Adipose tissue (tissue), 3 donors: ENCODE results near the gene RNFT2. TPM values are rescaled to one million over a fixed set of nuclear protein-coding genes. Genes with fewer than 3 reads are reported as not detected.
"Not testable (repeated sequence)": the region's sequence is repeated elsewhere in the genome, so short reads cannot be mapped to it uniquely, and the experiment has no call there.

ENCODE experiments used
- H3K27ac ChIP-seq: one replicate; pipeline ENCODE4 v1.5.1; 2013; ENCODE audit warnings: low read depth, low read length
- WGBS, 3 donors: extraction: QIAGEN DNeasy Blood & Tissue Kit; methylation state at CpG; one replicate each; pipeline ENCODE4 v1.1.7; 2013; 5-methylcytosine and 5-hydroxymethylcytosine counted together
- polyA plus RNA-seq, 3 donors: library from polyadenylated mRNA; stranded (reverse); fragments of 200-250 nt; gene quantifications; one replicate each; pipeline ENCODE4 v1.2.3, GENCODE V29; 2013
- donor health status: healthy with polysubstance abuse.
- donor health status: Bipolar disorder and iron deficiency.
- donor health status: healthy.

The RNFT2 gene
- polyA plus RNA-seq, 3 donors: 0.30 to 0.56 (median 0.47) TPM

DNA sequence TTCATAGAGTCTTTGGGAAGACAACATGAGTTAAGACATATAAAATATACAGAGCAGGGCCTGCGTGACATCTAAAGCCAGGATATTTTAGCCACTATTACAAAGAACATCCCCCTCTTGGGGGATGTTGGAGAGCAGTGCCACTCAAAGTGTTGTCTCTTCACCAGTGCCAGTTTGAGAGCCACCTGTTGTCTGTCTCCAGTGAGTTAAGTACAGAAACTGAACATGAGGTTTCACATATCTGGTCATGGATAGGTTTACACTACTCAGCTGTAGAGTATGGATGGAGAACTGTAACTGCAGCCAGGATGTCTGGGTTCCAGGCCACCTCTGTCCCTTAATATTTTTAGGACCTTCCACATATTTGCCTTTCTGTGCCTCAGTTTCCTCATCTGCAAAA, 39.1 kb downstream of the RNFT2 start:
- H3K27ac ChIP-seq: no peak overlapping the region
- WGBS, 3 donors: 100% methylated on average over 1 of the region's 1 CpG

DNA sequence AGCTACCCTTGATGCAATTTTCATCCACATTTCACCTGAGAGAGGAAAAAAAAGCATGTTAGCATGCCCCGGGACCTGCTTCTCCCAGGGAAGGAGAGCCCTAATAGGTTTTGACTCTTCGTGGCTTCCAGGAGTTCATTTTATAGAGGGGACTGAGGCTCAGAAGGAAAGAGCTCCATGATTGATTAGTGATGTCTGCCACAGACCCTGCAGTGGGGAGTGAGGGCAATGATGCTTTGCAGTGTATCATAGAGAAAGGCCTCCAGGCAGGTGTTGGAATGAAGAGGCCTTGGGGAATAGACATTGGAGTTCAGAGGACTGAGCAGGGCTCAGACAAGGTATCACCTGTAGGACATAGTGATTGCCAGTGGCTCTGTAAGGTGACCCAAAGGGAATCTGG, 41.5 kb downstream of the RNFT2 start:
- WGBS, 3 donors: 89 to 93% (median 91%) methylated on average over 2 of the region's 2 CpGs
- no peak overlapping the region for H3K27ac ChIP-seq

DNA sequence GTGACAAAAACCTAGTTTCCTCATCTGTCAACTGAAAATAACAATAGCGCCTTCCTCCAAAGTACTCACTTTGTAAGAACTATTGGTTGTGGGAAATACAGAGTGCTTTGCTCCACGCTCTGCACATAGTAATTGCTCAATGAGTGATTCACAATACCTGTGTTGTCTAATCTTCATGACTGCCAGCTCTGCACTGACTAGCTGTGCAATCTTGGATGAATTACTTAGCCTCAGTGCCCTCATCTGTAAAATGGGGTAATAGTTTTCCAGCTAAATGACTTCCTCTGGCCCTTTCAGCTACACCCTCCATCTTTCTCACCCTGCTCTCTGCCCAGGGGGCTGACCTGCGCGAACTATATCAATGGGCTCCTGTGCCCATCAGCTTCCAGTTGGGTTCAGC, 42.8 kb downstream of the RNFT2 start:
- no peak overlapping the region for H3K27ac ChIP-seq
- 72 to 82% (median 75%) methylated on average over 4 of the region's 4 CpGs for WGBS, 3 donors

DNA sequence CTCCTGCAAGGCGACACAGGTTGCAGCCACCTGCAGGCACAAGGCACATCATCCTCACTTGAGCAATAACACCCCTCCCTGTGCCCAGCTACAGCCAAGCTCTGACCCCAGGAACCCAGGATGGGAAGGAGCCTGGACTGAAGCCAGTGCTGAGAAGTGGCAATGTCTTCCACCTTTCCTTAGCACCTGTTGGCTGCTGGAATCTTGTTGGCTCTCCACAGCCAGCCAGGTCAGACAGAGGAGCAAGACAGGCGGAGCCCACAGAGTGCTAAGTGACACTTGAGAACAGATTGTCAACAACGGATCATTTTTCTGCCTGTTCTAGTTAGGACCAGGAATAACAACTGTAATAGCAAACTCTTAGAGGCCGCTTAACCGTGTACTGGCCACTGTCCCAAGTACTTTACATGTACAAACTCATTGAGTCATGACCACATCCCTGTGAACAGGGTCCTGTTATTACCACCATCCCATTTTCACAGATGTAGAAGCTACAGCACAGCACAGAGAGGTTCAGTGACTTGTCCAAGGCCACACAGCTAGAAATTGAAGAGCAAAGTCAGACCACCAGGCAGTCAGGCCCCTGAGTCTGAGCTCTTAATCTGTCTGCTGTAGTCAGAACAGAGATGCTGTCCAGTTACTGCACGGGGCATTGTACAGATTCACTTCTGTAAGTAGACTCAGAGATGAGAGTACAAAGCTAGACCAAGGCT, 45.6 kb downstream of the RNFT2 start:
- 85 to 92% (median 90%) methylated on average over 6 of the region's 6 CpGs for WGBS, 3 donors
- no peak overlapping the region for H3K27ac ChIP-seq

GRCh38 chr12:116784238-116784612, 46.1 kb downstream of the RNFT2 start:
- H3K27ac ChIP-seq: no peak overlapping the region
- WGBS, 3 donors: 93 to 94% (median 93%) methylated on average over 7 of the region's 7 CpGs

GRCh38 chr12:116789562-116789961, 51.4 kb downstream of the RNFT2 start:
- H3K27ac ChIP-seq: not testable (repeated sequence)

DNA sequence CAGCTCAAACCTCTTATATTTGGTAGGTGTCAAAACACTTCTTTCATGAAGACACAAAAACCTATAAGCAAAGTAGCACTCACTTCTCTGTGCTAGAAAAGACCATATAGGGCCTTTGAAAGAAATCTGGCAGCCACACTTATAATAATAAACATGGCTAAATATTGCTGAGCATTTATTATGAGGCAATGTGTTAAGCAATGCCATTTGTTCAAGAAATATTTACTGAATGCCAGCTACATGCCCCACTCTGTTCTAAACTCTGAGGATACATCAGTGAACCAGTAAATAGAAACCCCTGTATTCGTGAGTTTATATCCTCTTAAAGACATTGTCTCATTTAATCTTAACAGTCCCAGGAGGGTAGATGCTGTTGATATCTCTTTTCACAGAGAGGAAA, 52.0 kb downstream of the RNFT2 start:
- WGBS, 3 donors: 60 to 71% (median 61%) methylated on average over 1 of the region's 1 CpG
- H3K27ac ChIP-seq: no peak overlapping the region

DNA sequence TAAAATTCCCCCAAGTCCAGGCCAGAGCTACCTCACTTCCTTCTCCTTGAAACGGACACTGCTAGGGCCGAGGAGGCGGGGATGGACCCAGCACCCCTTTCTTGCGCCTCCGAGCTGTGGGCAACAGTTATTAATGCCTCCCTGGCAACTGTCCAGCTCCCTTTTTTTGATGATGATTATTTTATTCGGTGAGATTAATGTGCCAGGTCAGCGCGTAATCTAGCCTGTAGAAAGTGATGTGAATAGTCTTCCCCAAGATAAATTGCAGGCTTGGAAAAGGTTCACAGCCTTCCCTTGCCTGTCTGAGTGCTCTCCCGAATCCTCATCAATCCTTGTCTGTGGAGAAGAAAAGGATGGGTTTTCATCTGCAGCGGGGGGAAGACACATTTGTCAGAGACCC, 54.3 kb downstream of the RNFT2 start:
- 62 to 78% (median 77%) methylated on average over 10 of the region's 10 CpGs for WGBS, 3 donors
- H3K27ac ChIP-seq: no peak overlapping the region

- H3K27ac ChIP-seq: no peak overlapping the region
- 88 to 93% (median 89%) methylated on average over 4 of the region's 4 CpGs for WGBS, 3 donors
Observed at GRCh38 chr12:116794725-116795124, 56.6 kb downstream of the RNFT2 start.

DNA sequence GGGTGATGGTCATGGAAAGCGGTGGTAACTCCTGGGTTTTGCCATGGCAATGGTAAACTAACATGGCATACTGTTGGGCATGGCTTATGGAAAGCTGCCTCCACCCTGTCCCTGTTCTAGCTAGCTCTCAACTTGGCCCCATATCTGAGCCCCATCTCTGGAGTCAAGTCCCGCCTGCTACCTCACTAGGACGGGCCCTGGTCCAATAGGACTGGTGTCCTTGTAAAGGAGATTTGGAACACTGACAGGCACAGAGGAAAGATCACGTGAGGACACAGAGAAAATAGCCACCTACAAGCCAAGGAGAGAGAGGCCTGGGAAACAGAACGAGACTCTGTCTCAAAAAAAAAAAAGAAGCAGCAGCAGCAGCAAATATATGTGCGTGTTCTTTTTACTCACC, 59.8 kb downstream of the RNFT2 start:
- no peak overlapping the region for H3K27ac ChIP-seq
- 56 to 94% (median 91%) methylated on average over 6 of the region's 6 CpGs for WGBS, 3 donors

DNA sequence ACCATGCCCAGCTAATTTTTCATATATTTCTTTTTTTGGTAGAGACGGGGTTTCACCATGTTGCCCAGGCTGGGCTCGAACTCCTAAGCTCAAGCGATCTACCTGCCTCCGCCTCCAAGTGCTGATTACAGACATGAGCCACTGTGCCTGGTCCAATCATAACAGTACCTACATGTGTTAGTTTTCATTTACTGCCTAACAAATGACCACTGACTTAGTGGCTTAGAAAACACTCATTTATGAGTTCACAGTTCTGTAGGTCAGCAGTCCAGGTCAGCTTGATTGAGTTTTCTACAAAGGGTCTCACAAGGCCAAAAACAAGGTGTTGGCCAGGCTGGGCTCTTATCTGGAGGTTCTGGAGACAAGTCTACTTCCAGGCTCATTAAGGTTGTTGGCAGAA, 60.6 kb downstream of the RNFT2 start:
- 96 to 98% (median 96%) methylated on average over 4 of the region's 4 CpGs for WGBS, 3 donors

DNA sequence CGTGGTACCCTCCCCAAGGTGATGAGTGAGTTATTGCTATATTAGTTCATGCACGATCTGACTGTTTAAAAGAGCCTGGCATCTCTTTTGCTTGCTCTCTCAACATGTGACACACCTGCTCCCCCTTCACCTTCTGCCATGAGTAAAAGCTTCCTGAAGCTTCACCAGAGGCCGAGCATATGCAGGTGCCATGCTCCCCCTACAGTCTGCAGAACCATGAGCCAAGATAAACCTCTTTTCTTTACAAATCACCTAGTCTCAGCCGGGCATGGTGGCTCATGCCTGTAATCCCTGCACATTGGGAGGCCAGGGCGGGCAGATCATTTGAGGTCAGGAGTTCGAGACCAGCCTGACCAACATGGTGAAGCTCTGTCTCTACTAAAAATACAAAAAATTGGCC, 61.8 kb downstream of the RNFT2 start:
- no peak overlapping the region for H3K27ac ChIP-seq
- WGBS, 3 donors: 75 to 78% (median 77%) methylated on average over 6 of the region's 6 CpGs

More for the DNA sequence above, 60.6 kb downstream of the RNFT2 start:
- no peak overlapping the region for H3K27ac ChIP-seq

GRCh38 chr12:116800918-116801317, 62.8 kb downstream of the RNFT2 start:
- no peak overlapping the region for H3K27ac ChIP-seq
- 83 to 91% (median 90%) methylated on average over 2 of the region's 2 CpGs for WGBS, 3 donors

DNA sequence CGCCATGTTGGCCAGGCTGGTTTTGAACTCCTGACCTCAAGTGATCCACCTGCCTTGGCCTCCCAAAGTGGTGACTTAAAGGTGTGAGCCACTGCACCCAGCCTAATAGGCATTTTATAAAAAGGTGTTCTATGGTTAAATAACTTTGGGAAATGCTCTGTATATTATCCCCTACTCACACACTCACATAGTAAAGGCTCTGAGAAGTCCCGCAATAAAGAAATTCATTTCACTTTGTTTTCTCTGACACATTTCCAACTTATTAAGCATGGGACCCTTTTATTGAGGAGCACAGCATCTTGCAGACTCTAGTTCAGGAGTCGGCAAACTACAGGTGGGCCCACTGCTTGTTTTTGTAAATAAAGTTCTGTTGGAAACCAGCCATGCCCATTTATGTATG, 63.9 kb downstream of the RNFT2 start:
- H3K27ac ChIP-seq: no peak overlapping the region
- WGBS, 3 donors: 95 to 97% (median 95%) methylated on average over 3 of the region's 3 CpGs

DNA sequence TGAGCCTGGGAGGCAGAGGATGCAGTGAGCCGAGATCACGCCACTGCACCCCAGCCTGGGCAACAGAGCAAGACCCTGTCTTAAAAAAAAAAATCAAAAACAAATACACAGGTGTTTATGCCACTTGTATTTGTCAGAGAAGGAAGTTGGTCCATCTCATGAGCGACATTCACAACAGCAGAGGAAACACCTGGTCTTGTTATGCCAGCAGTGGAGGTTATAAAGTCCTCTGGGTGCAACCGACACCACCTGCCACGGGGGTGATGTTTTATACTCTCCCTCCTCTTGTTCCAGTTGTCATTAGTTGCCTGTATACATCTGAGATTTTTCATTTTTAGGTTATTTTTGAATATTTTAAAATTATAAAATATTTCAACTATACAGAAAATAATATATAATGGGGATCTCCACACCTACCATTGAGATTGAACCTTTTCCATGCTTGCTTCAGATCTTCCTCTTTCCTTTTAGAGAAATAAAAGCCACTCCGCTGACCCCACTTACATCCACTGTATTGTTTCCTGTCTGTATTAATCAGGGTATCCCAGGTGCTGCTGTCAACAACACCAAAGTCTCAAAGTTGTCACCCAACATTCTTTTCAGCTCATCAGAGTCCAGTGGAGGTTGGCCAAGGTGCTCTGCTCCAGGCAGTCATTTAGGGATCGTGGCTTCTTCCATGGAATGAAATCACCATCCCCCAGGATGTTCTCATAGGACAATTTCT, 65.1 kb downstream of the RNFT2 start:
- no peak overlapping the region for H3K27ac ChIP-seq
- WGBS, 3 donors: 61 to 80% (median 65%) methylated on average over 7 of the region's 7 CpGs

DNA sequence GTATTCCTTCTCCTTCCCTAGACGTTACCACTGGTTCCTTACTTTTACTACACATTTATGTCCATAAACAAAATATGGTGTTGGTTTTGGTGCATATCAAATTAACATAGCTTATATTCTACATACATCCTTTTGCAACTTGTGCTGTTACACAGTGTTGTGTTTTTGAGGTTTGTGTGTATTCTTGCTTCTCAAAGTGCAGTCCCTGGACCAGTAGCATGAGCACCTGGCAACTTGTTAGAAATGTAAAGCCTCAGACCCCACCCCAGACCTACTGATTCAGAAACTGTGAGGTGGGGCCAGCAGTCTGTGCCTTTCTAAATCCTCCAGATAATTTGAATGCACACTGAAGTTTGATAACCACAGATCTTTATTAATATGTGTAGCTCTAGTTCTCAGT, 65.9 kb downstream of the RNFT2 start:
- 0% methylated on average over 1 of the region's 1 CpG for WGBS, 3 donors

DNA sequence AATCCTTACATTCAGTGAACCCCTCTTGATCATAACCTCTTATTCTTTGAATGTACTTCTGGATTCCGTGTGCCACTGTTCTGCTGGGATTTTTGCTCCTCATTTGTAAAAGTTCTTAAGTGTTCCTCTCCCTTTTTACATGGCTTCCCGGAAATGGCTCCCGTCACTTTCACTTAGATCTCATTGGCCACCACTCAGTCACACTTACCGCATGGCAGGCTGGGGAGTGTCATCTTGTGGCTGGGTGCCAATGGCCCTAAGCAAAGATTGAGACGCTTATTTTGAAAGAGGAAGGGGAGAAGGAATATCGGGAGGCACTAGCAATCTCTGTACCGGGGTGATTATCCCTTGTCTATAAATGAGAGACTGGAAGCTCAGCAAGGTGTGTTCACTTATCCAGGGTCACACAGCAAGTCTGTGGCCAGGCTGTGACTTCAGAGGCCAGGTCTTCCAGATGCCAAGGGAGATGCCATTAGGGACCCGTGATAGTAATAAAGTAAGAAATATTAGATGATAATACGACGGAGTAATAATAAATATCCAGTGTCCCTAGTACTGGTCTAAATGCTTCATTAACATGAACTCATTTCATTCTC, 68.8 kb downstream of the RNFT2 start:
- H3K27ac ChIP-seq: no peak overlapping the region
- 75 to 90% (median 79%) methylated on average over 10 of the region's 10 CpGs for WGBS, 3 donors

More for the DNA sequence above, 65.9 kb downstream of the RNFT2 start:
- no peak overlapping the region for H3K27ac ChIP-seq

- WGBS, 3 donors: 80 to 94% (median 94%) methylated on average over 6 of the region's 6 CpGs
- H3K27ac ChIP-seq: no peak overlapping the region
Observed at GRCh38 chr12:116807546-116807945, 69.4 kb downstream of the RNFT2 start.

DNA sequence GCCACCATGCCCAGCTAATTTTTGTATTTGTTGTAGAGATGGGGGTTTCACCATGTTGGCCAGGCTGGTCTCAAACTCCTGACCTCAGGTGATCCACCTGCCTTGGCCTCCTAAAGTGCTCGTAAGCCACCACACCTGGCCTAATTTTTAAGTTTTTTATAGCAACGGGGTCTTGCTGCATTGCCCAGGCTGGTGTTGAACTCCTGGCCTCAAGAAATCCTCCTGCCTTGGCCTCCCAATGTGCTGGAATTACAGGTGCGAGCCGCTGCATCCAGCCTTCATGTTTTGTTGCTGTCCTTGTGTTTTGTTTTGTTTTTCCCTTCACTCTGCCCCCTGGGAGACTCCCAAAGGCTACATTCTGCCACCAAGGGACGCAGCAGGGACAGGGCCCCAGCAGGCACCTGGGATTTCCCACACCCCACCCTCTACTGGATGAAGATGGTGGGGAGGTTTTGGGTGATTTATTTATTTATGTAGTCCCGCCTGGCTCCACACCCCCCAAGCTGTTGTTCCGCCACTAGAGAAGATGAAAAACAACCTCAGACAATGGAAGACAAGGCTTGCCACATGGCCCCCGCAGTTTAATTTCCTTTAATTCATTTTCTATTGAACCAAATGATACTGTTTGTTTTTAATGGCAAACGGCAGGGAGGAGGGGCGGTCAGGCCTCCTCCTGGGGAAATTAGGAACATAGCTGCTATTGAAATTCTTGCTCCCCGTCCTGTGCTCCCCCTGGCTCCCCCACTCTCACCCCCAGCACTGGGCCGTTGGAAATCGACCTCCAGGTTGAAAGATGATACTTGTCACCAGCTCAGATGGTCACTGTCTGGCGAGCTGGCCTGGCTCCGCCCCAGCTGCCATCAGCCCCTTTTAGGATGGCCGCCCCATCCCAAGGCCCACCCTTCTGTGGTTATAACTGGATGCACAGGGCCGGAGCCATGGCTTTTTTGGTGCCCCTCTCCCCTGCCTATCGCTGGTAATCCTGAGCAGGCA, 70.3 kb downstream of the RNFT2 start:
- 78 to 81% (median 80%) methylated on average over 18 of the region's 18 CpGs for WGBS, 3 donors
- no peak overlapping the region for H3K27ac ChIP-seq
